Tibial nerve (tissue), 4 donors: Measurements from ENCODE around the gene YLPM1.

ENCODE experiments used
- CTCF ChIP-seq, 5 experiments: fragments of 200-600 bp in 3 of 5; fragments of 450-650 bp in 2 of 5; sonication (generic) in 3 of 5; IDR thresholded peaks; one replicate each; pipeline ENCODE4 v1.5.1; 2016 to 2019; ENCODE audit warnings: antibody characterized with exemption in 5 of 5, mild to moderate bottlenecking in 3 of 5, moderate library complexity in 2 of 5
- EP300 ChIP-seq, 2 donors: sonication (generic); formaldehyde crosslinking; IDR thresholded peaks; one replicate each; pipeline ENCODE4 v1.6.1; 2017; ENCODE audit warnings: antibody characterized with exemption in 2 of 2, mild to moderate bottlenecking in 1 of 2
- POLR2A ChIP-seq, 2 donors: fragments of 450-650 bp; IDR thresholded peaks; one replicate each; pipeline ENCODE4 v1.6.1; 2017; ENCODE audit warnings: antibody characterized with exemption in 2 of 2, mild to moderate bottlenecking in 2 of 2, moderate library complexity in 2 of 2

- TF ChIP-seq CTCF (IDR thresholded peaks at IDR 0.05) (no peak), POLR2A (IDR thresholded peaks at IDR 0.05) (no peak), EP300 (IDR thresholded peaks at IDR 0.05) (no peak)
Measured at GRCh38 chr14:74786796-74787315, 23.7 kb downstream of the YLPM1 start.
